ENCODE data around the gene EBF3. TPM values are rescaled to one million over a fixed set of nuclear protein-coding genes. Genes with fewer than 3 reads are reported as not detected.

EBF3 gene
- polyA plus RNA-seq, 4 donors = 1.4 to 1.9 TPM; not detected in 2

DNA sequence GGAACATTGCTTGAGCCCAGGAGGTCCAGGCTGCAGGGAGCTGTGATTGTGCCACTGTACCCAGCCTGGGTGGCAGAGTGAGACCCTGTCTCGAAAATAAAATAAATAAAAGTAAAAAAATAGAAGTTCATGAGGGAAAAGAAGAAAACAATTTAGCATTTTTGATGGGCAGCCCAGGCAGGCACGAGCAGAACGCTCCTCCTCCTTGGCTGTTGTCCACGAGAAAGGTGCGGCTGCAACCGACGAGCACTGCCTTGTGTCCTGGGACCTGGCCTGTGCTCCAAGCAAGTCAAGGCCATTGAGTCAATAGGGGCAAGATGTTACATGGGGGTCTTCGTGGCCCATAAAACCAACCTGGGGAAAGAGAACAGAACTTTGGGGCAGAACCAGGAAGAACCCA is 25.6 kb downstream of the EBF3 start:
- no peaks in the 10 kb centered on the region for H3K4me1 ChIP-seq (ENCODE audit: control insufficient read depth in 3 of 3, insufficient read depth in 2 of 3, low read depth in 1 of 3, low read length in 2 of 3)
- no peak for DNase-seq
- FAIRE-seq = no peak
- WGBS, 3 donors = 21 to 72% (median 37%) methylated on average over 8 of the region's 8 CpGs
- no peak overlapping the region for H3K27ac ChIP-seq (ENCODE audit: low read depth in 1 of 3, low read length in 2 of 3)
- H3K27me3 ChIP-seq (ENCODE audit: control insufficient read depth in 3 of 3, insufficient read depth in 3 of 3, low read length in 3 of 3) = peaks cover 0 to 3% (median 0%) of the 10 kb centered on the region in 3 donors
- no peaks in the 10 kb centered on the region for H3K36me3 ChIP-seq (ENCODE audit: control insufficient read depth in 3 of 3, insufficient read depth in 2 of 3, low read depth in 1 of 3, low read length in 3 of 3)
- no peak overlapping the region for H3K4me3 ChIP-seq (ENCODE audit: low read depth in 1 of 3, low read length in 3 of 3)
- no peaks in the 10 kb centered on the region for H3K9me3 ChIP-seq (ENCODE audit: control insufficient read depth in 2 of 2, insufficient read depth in 1 of 2, low read depth in 1 of 2, low read length in 1 of 2)

DNA sequence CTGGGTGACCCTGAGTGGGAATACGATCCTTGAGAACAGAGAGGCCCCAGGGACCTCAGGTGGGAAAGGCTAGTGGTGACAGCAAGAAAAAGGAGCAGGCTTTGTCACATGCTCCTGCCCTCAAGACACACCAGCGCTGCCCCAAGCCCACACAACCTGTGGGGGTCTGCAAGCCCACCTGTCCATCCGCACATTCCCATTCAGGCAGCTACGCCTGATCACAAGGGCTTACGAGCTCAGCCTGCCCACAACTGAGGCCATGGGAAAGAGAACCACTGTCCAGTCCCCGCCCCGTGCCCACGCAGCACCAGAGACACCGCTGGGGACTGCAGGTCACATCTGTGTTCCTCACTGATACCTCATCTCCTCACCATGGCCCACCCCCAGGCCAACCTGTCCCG is 26.7 kb downstream of the EBF3 start:
- Histone ChIP-seq H3K27me3 (ENCODE audit: control insufficient read depth in 3 of 3, insufficient read depth in 3 of 3, low read length in 3 of 3) (peaks cover 0 to 3% (median 0%) of the 10 kb centered on the region in 3 donors), H3K36me3 (ENCODE audit: control insufficient read depth in 3 of 3, insufficient read depth in 2 of 3, low read depth in 1 of 3, low read length in 3 of 3) (no peaks in the 10 kb centered on the region), H3K4me1 (ENCODE audit: control insufficient read depth in 3 of 3, insufficient read depth in 2 of 3, low read depth in 1 of 3, low read length in 2 of 3) (no peaks in the 10 kb centered on the region), H3K27ac (ENCODE audit: low read depth in 1 of 3, low read length in 2 of 3) (no peak overlapping the region), H3K9me3 (ENCODE audit: control insufficient read depth in 2 of 2, insufficient read depth in 1 of 2, low read depth in 1 of 2, low read length in 1 of 2) (no peaks in the 10 kb centered on the region), H3K4me3 (ENCODE audit: low read depth in 1 of 3, low read length in 3 of 3) (no peak overlapping the region)
- WGBS, 3 donors = 81 to 92% (median 92%) methylated on average over 10 of the region's 10 CpGs
- DNase-seq = no peak
- no peak for FAIRE-seq

DNA sequence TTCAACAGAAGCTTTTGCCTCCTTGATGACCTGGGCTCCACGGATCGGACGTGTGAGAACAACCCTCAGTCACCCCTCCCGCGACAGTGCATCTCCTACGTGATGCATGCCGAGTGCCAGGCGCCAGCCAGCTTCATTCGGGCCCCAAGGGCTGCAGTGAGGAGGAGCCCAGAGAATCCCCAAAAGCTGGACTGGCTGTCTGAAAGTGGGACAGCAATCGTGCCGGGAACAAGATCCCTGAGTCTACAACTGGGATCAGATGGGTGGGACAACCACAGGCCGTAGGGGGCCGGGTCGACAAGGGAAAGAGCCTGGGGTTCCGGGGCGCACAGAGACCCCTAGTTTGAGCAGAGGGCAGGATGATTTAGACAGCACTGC is 27.2 kb downstream of the EBF3 start:
- no peak for DNase-seq
- Histone ChIP-seq H3K36me3 (ENCODE audit: control insufficient read depth in 3 of 3, insufficient read depth in 2 of 3, low read depth in 1 of 3, low read length in 3 of 3) (no peaks in the 10 kb centered on the region), H3K27ac (ENCODE audit: low read depth in 1 of 3, low read length in 2 of 3) (no peak overlapping the region), H3K27me3 (ENCODE audit: control insufficient read depth in 3 of 3, insufficient read depth in 3 of 3, low read length in 3 of 3) (peaks cover 0 to 3% (median 0%) of the 10 kb centered on the region in 3 donors), H3K4me3 (ENCODE audit: low read depth in 1 of 3, low read length in 3 of 3) (no peak overlapping the region), H3K4me1 (ENCODE audit: control insufficient read depth in 3 of 3, insufficient read depth in 2 of 3, low read depth in 1 of 3, low read length in 2 of 3) (no peaks in the 10 kb centered on the region), H3K9me3 (ENCODE audit: control insufficient read depth in 2 of 2, insufficient read depth in 1 of 2, low read depth in 1 of 2, low read length in 1 of 2) (no peaks in the 10 kb centered on the region)
- 89 to 93% (median 91%) methylated on average over 16 of the region's 16 CpGs for WGBS, 3 donors
- no peak for FAIRE-seq

DNA sequence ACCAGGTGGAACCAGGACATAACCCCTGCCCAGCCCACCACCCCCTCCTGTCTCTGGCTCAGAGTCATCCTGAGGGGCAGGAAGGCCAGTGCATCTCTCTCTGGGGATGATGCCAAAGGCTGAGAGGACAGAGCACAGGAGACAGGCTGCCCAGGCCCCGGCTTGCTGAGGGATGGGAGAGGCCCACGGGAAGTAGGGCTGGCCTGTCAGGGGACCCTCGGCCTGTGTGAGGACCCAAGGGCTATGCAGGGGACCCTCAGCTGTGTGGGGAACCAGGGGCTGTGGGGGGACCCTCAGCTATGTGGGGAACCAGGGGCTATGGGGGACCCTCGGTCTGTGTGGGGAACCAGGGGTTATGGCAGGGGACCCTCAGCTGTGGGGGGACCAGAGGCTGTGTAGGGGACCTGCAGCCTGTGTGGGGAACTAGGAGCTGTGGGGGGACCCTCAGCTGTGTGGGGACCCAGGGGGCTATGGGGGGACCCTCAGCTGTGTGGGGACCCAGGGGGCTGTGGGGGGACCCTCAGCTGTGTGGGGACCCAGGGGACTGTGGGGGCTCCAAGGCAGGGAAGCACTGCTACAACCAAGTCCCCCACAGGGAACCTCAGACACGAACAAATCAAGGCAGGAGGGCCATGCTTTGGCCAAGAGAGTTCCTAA is 27.7 kb downstream of the EBF3 start:
- Histone ChIP-seq H3K4me3 (ENCODE audit: low read depth in 1 of 3, low read length in 3 of 3) (no peak overlapping the region), H3K27me3 (ENCODE audit: control insufficient read depth in 3 of 3, insufficient read depth in 3 of 3, low read length in 3 of 3) (no peaks in the 10 kb centered on the region), H3K4me1 (ENCODE audit: control insufficient read depth in 3 of 3, insufficient read depth in 2 of 3, low read depth in 1 of 3, low read length in 2 of 3) (no peaks in the 10 kb centered on the region), H3K27ac (ENCODE audit: low read depth in 1 of 3, low read length in 2 of 3) (no peak overlapping the region), H3K36me3 (ENCODE audit: control insufficient read depth in 3 of 3, insufficient read depth in 2 of 3, low read depth in 1 of 3, low read length in 3 of 3) (no peaks in the 10 kb centered on the region), H3K9me3 (ENCODE audit: control insufficient read depth in 2 of 2, insufficient read depth in 1 of 2, low read depth in 1 of 2, low read length in 1 of 2) (no peaks in the 10 kb centered on the region)
- no peak for DNase-seq
- 68 to 88% (median 70%) methylated on average over 5 of the region's 5 CpGs for WGBS, 3 donors
- no peak for FAIRE-seq

DNA sequence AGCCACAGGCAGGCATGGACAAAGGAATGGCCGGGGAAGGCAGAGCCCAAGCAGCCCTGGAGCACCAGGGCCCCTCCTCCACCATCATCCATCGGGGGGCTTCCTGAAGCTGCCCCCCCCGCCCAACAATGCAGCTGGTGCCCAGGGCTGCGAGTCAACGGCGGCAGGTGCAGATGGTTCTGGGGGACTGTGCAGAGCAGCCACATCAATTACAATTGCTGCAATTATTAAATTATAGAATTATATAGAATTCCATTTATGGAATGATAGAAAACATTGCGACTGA is 28.3 kb downstream of the EBF3 start:
- no peak for FAIRE-seq
- DNase-seq = no peak
- no peak overlapping the region for H3K27ac ChIP-seq (ENCODE audit: low read depth in 1 of 3, low read length in 2 of 3)
- no peaks in the 10 kb centered on the region for H3K27me3 ChIP-seq (ENCODE audit: control insufficient read depth in 3 of 3, insufficient read depth in 3 of 3, low read length in 3 of 3)
- no peaks in the 10 kb centered on the region for H3K9me3 ChIP-seq (ENCODE audit: control insufficient read depth in 2 of 2, insufficient read depth in 1 of 2, low read depth in 1 of 2, low read length in 1 of 2)
- H3K4me1 ChIP-seq (ENCODE audit: control insufficient read depth in 3 of 3, insufficient read depth in 2 of 3, low read depth in 1 of 3, low read length in 2 of 3) = no peaks in the 10 kb centered on the region
- no peaks in the 10 kb centered on the region for H3K36me3 ChIP-seq (ENCODE audit: control insufficient read depth in 3 of 3, insufficient read depth in 2 of 3, low read depth in 1 of 3, low read length in 3 of 3)
- 80 to 86% (median 82%) methylated on average over 6 to 7 of the region's 7 CpGs for WGBS, 3 donors
- H3K4me3 ChIP-seq (ENCODE audit: low read depth in 1 of 3, low read length in 3 of 3) = no peak overlapping the region

DNA sequence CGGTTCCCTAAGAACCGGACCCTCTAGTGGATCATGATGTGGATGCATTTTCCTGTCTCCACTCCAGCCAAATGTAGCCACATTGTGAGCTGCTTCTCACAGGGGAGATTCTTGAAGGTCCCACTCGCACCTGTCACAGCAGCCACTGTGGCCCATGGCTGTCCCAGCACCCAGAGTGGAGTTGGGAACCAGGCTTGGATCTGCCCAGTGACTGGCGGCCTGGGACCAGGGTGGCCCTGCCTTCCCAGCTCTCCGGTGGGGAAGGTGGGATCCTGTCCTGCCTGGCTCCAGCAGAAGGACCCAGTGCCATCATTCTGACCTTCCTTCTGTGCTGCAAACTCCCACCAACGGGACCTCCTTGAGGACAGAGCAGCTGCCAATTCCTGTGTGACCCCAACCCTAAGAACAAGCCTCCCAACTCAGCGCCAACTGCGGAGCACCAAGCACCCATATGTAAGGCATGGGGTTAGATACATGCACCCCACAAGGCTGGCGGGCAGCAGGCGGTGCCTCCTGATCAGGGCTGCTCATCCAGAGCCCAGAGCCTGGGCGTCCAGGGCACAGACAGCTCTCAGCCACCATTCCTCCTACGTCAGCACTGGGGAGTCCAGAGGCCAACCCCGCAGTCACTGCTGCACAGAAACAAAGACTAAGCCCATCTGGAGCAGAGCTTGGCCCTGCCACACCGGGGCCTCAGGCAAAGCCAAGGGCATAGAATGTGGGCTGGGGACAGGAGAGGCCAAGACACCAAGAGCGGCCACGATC is 28.8 kb downstream of the EBF3 start:
- H3K4me1 ChIP-seq (ENCODE audit: control insufficient read depth in 3 of 3, insufficient read depth in 2 of 3, low read depth in 1 of 3, low read length in 2 of 3) = no peaks in the 10 kb centered on the region
- FAIRE-seq = no peak
- no peak for DNase-seq

DNA sequence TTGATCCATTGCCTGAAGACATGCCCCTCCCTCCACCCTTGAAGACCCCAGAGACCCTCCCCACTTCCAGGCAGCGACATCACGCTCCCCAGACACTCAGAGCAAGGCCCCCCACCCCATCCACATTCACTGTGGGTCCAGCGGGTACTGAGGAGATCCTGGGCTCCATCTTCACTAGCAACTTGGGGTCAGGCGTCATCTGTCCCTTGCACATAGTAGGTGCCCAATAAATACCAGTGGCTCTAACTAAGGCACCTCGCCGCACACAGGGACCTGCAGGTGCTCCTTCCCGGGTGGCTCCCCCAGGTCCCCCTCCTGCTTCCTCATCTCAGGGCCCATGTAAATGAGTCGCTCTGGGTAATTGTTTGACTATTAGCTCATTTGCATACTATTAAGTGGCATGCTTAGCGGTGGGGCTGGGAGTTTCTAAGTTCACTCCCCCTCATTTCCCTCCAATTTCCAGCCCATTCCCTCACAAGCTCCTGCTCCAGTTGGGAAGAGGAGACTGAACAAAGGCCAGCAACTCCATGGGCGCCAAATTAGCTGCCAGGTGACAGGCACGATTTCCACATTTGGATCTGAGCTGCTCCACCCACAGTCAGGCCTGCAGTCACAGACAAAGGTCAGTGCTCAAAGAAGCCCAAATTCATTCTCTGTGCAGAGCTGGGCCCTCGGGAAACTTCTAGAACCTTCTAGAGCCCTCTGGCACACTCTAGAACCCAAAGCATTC is 29.7 kb downstream of the EBF3 start:
- no peak for DNase-seq

More for the DNA sequence above, 28.8 kb downstream of the EBF3 start:
- WGBS, 3 donors = 88 to 90% (median 89%) methylated on average over 16 of the region's 16 CpGs
- Histone ChIP-seq H3K27me3 (ENCODE audit: control insufficient read depth in 3 of 3, insufficient read depth in 3 of 3, low read length in 3 of 3) (no peaks in the 10 kb centered on the region), H3K9me3 (ENCODE audit: control insufficient read depth in 2 of 2, insufficient read depth in 1 of 2, low read depth in 1 of 2, low read length in 1 of 2) (no peaks in the 10 kb centered on the region), H3K36me3 (ENCODE audit: control insufficient read depth in 3 of 3, insufficient read depth in 2 of 3, low read depth in 1 of 3, low read length in 3 of 3) (no peaks in the 10 kb centered on the region), H3K4me3 (ENCODE audit: low read depth in 1 of 3, low read length in 3 of 3) (no peak overlapping the region), H3K27ac (ENCODE audit: low read depth in 1 of 3, low read length in 2 of 3) (no peak overlapping the region)

DNA sequence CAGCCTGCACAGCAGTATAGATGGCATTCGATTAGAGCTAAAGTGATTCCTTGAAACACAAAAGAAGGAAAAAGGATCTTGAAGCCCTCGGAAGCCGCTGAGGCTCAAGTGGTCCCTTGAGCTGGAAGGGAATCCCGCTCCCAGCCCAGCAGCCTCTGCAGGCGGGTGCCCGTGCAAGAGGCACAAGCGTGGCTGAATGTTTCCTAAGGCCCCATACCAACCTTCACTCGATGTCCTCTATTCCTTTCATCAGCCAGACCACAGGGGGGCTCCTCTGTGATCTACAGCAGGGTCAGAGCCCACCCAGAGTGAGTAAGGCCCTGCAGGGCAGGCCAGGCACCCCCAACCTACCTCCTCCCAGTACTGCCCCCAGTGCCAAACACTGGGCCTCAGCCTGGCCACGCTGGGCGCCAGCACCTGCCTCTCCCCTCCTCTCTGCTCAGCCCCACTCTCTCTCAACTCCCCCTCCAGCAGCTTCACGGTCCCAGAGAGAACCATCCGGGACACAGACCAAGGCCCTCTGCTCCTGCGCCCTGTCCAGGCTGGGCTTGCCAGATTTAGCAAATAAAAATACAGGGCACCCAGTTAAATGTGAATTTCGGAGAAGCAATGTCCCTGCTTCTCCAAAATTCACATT is 30.5 kb downstream of the EBF3 start:
- no peak overlapping the region for H3K4me3 ChIP-seq (ENCODE audit: low read depth in 1 of 3, low read length in 3 of 3)
- no peak overlapping the region for H3K27ac ChIP-seq (ENCODE audit: low read depth in 1 of 3, low read length in 2 of 3)
- no peak for DNase-seq
- H3K27me3 ChIP-seq (ENCODE audit: control insufficient read depth in 3 of 3, insufficient read depth in 3 of 3, low read length in 3 of 3) = no peaks in the 10 kb centered on the region
- no peak for FAIRE-seq
- WGBS, 3 donors = 80 to 83% (median 83%) methylated on average over 14 of the region's 14 CpGs
- no peaks in the 10 kb centered on the region for H3K9me3 ChIP-seq (ENCODE audit: control insufficient read depth in 2 of 2, insufficient read depth in 1 of 2, low read depth in 1 of 2, low read length in 1 of 2)
- no peaks in the 10 kb centered on the region for H3K36me3 ChIP-seq (ENCODE audit: control insufficient read depth in 3 of 3, insufficient read depth in 2 of 3, low read depth in 1 of 3, low read length in 3 of 3)
- H3K4me1 ChIP-seq (ENCODE audit: control insufficient read depth in 3 of 3, insufficient read depth in 2 of 3, low read depth in 1 of 3, low read length in 2 of 3) = no peaks in the 10 kb centered on the region

More for the DNA sequence above, 29.7 kb downstream of the EBF3 start:
- no peaks in the 10 kb centered on the region for H3K9me3 ChIP-seq (ENCODE audit: control insufficient read depth in 2 of 2, insufficient read depth in 1 of 2, low read depth in 1 of 2, low read length in 1 of 2)
- no peak for FAIRE-seq
- no peaks in the 10 kb centered on the region for H3K27me3 ChIP-seq (ENCODE audit: control insufficient read depth in 3 of 3, insufficient read depth in 3 of 3, low read length in 3 of 3)
- 73 to 89% (median 75%) methylated on average over 12 of the region's 12 CpGs for WGBS, 3 donors
- no peaks in the 10 kb centered on the region for H3K4me1 ChIP-seq (ENCODE audit: control insufficient read depth in 3 of 3, insufficient read depth in 2 of 3, low read depth in 1 of 3, low read length in 2 of 3)
- no peaks in the 10 kb centered on the region for H3K36me3 ChIP-seq (ENCODE audit: control insufficient read depth in 3 of 3, insufficient read depth in 2 of 3, low read depth in 1 of 3, low read length in 3 of 3)
- H3K4me3 ChIP-seq (ENCODE audit: low read depth in 1 of 3, low read length in 3 of 3) = no peak overlapping the region
- H3K27ac ChIP-seq (ENCODE audit: low read depth in 1 of 3, low read length in 2 of 3) = no peak overlapping the region
